ENCODE measurements around the gene TBC1D14. TPM values are rescaled to one million over a fixed set of nuclear protein-coding genes. Genes with fewer than 3 reads are reported as not detected.
A peak's percentile ranks its signal among the peaks of the same experiment; 100 is the strongest.

TBC1D14 gene
- total RNA-seq, 2 experiments from 2014 or later: 37.1 to 37.3 TPM

- H3K27me3 Mint-ChIP-seq: no peaks in the 10 kb centered on the region
- intact Hi-C loops (cut with micrococcal nuclease): no loop called here
- ChIA-PET CTCF (interaction anchor here (1.0 to 2.9 kb wide), 2 partner anchors 12 to 381 kb away, joined by 3 to 10 read pairs; partner anchors contain the start of gene TADA2B), POLR2A (interaction anchor here (1.0 to 3.5 kb wide), 3 partner anchors 11 to 13 kb away, joined by 6 to 22 read pairs (median 7); partner anchors contain the start of genes GRPEL1 and TADA2B)
- no peak overlapping the region for H3K4me3 Mint-ChIP-seq
- H3K27ac Mint-ChIP-seq: no peak overlapping the region
- peaks cover 22% of the 10 kb centered on the region for H3K36me3 Mint-ChIP-seq
- peaks cover 15% of the 10 kb centered on the region for H3K4me1 Mint-ChIP-seq (ENCODE audit: low read depth)
- no peaks in the 10 kb centered on the region for H3K9me3 Mint-ChIP-seq
- no peak for DNase-seq
Measured at GRCh38 chr4:7055990-7056325, 146.3 kb downstream of the TBC1D14 start.

GRCh38 chr4:7058792-7059191, 149.2 kb downstream of the TBC1D14 start:
- Mint-ChIP-seq H3K4me3 (no peak overlapping the region), H3K36me3 (peaks cover 47% of the 10 kb centered on the region), H3K4me1 (ENCODE audit: low read depth) (peaks cover 8% of the 10 kb centered on the region), H3K27ac (no peak overlapping the region), H3K9me3 (no peaks in the 10 kb centered on the region), H3K27me3 (no peaks in the 10 kb centered on the region)
- DNase-seq: no peak
- intact Hi-C loops (cut with micrococcal nuclease): no loop called here
- POLR2A ChIA-PET: interaction anchor here (1.2 kb wide), 1 partner anchor 9 kb away, joined by 4 read pairs; the partner anchor contains the start of gene GRPEL1
- CTCF ChIA-PET: interaction anchor here (0.7 to 2.2 kb wide), 2 partner anchors 12 to 16 kb away, joined by 3 to 10 read pairs; a partner anchor contains a TSS

DNA sequence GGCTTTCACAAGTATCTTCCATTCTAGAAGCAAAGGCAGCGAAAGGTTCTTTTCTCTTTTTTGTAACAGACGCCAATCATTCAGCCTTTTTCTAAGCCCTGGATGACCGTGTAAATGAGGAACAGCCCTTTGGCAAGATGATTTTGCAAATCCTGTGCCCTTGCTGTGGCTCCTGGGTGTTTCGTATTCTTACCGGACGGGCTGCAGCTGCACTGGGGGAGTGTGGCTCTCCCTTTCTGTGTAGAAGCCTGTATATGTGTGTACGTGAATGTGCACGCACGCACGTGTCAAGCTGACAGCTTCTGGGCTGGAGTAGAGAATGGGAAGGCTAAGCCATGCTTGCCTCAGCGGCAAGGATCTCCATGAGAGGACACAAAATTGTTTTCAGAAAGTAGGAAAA, 150.0 kb downstream of the TBC1D14 start:
- POLR2A ChIA-PET: interaction anchor here (1.2 kb wide), 1 partner anchor 8 kb away, joined by 4 read pairs; the partner anchor contains the start of gene GRPEL1
- peaks cover 43% of the 10 kb centered on the region for H3K36me3 Mint-ChIP-seq
- H3K27ac Mint-ChIP-seq: no peak overlapping the region
- CTCF ChIA-PET: interaction anchor here (2.2 kb wide), 1 partner anchor 11 kb away, joined by 10 read pairs; no protein-coding TSS in a partner anchor
- no peaks in the 10 kb centered on the region for H3K27me3 Mint-ChIP-seq
- H3K4me1 Mint-ChIP-seq (ENCODE audit: low read depth): peaks cover 14% of the 10 kb centered on the region
- no peak overlapping the region for H3K4me3 Mint-ChIP-seq
- no peaks in the 10 kb centered on the region for H3K9me3 Mint-ChIP-seq
- intact Hi-C loops (cut with micrococcal nuclease): loop anchor here (10.0 kb wide), 1 partner anchor 915 kb away; no protein-coding TSS in a partner anchor
- no peak for DNase-seq

- no peak overlapping the region for H3K4me3 Mint-ChIP-seq
- no peak for DNase-seq
- H3K36me3 Mint-ChIP-seq: peaks cover 45% of the 10 kb centered on the region
- H3K27me3 Mint-ChIP-seq: no peaks in the 10 kb centered on the region
- no peaks in the 10 kb centered on the region for H3K9me3 Mint-ChIP-seq
- ChIA-PET POLR2A (no interaction called here), CTCF (interaction anchor here (1.0 to 2.7 kb wide), 3 partner anchors 11 to 340 kb away, joined by 3 to 13 read pairs (median 10); partner anchors contain the start of gene TADA2B)
- no peak overlapping the region for H3K27ac Mint-ChIP-seq
- intact Hi-C loops (cut with micrococcal nuclease): loop anchor here (10.0 kb wide), 1 partner anchor 914 kb away; no protein-coding TSS in a partner anchor
- peaks cover 22% of the 10 kb centered on the region for H3K4me1 Mint-ChIP-seq (ENCODE audit: low read depth)
Measured at GRCh38 chr4:7060346-7061150, 150.9 kb downstream of the TBC1D14 start.

- intact Hi-C loops (cut with micrococcal nuclease): loop anchor here (10.0 kb wide), 1 partner anchor 913 kb away; no protein-coding TSS in a partner anchor
- no peak for DNase-seq
- CTCF ChIA-PET: interaction anchor here (1.0 to 2.7 kb wide), 4 partner anchors 8 to 341 kb away, joined by 3 to 13 read pairs (median 8); partner anchors contain the start of gene TADA2B
- Mint-ChIP-seq H3K36me3 (peaks cover 48% of the 10 kb centered on the region), H3K9me3 (no peaks in the 10 kb centered on the region), H3K4me3 (no peak overlapping the region), H3K27me3 (no peaks in the 10 kb centered on the region), H3K27ac (no peak overlapping the region), H3K4me1 (ENCODE audit: low read depth) (peaks cover 34% of the 10 kb centered on the region)
- POLR2A ChIA-PET: interaction anchor here (0.7 to 1.7 kb wide), 6 partner anchors 8 to 64 kb away, joined by 3 to 7 read pairs (median 4); no protein-coding TSS in a partner anchor
Measured at GRCh38 chr4:7061815-7062214, 152.2 kb downstream of the TBC1D14 start.

GRCh38 chr4:7062816-7063215, 153.2 kb downstream of the TBC1D14 start:
- H3K27ac Mint-ChIP-seq: no peak overlapping the region
- H3K9me3 Mint-ChIP-seq: no peaks in the 10 kb centered on the region
- H3K4me3 Mint-ChIP-seq: no peak overlapping the region
- H3K27me3 Mint-ChIP-seq: no peaks in the 10 kb centered on the region
- ChIA-PET CTCF (interaction anchor here (1.1 to 2.7 kb wide), 4 partner anchors 8 to 40 kb away, joined by 3 to 13 read pairs (median 8); partner anchors contain the start of gene TADA2B), POLR2A (interaction anchor here (1.0 to 1.7 kb wide), 4 partner anchors 10 to 20 kb away, joined by 3 to 7 read pairs (median 3); a partner anchor contains a TSS)
- intact Hi-C loops (cut with micrococcal nuclease): loop anchor here (10.0 kb wide), 1 partner anchor 912 kb away; no protein-coding TSS in a partner anchor
- peaks cover 51% of the 10 kb centered on the region for H3K36me3 Mint-ChIP-seq
- DNase-seq: no peak
- H3K4me1 Mint-ChIP-seq (ENCODE audit: low read depth): peaks cover 38% of the 10 kb centered on the region

GRCh38 chr4:7063362-7063761, 153.7 kb downstream of the TBC1D14 start:
- no peaks in the 10 kb centered on the region for H3K27me3 Mint-ChIP-seq
- ChIA-PET CTCF (interaction anchor here (1.1 to 2.7 kb wide), 3 partner anchors 8 to 39 kb away, joined by 3 to 13 read pairs (median 12); partner anchors contain the start of gene TADA2B), POLR2A (interaction anchor here (1.4 to 1.7 kb wide), 2 partner anchors 18 to 21 kb away, joined by 3 to 7 read pairs; a partner anchor contains a TSS)
- no peak overlapping the region for H3K27ac Mint-ChIP-seq
- H3K4me1 Mint-ChIP-seq (ENCODE audit: low read depth): peaks cover 36% of the 10 kb centered on the region
- intact Hi-C loops (cut with micrococcal nuclease): loop anchor here (10.0 kb wide), 1 partner anchor 911 kb away; no protein-coding TSS in a partner anchor
- H3K4me3 Mint-ChIP-seq: no peak overlapping the region
- no peak for DNase-seq
- no peaks in the 10 kb centered on the region for H3K9me3 Mint-ChIP-seq
- peaks cover 52% of the 10 kb centered on the region for H3K36me3 Mint-ChIP-seq

GRCh38 chr4:7066006-7066405, 156.4 kb downstream of the TBC1D14 start:
- Mint-ChIP-seq H3K4me1 (ENCODE audit: low read depth) (peaks cover 47% of the 10 kb centered on the region), H3K36me3 (peaks cover 44% of the 10 kb centered on the region), H3K27ac (peak overlapping the region; percentile 72), H3K27me3 (peaks cover 2% of the 10 kb centered on the region), H3K4me3 (peak overlapping the region; percentile 95), H3K9me3 (no peaks in the 10 kb centered on the region)
- DNase-seq: no peak
- intact Hi-C loops (cut with micrococcal nuclease): loop anchor here (10.0 kb wide), 1 partner anchor 909 kb away; no protein-coding TSS in a partner anchor
- ChIA-PET CTCF (interaction anchor here (1.3 to 7.4 kb wide), 2 partner anchors 22 to 347 kb away, joined by 3 to 176 read pairs; partner anchors contain the start of gene TADA2B), POLR2A (interaction anchor here (0.6 to 7.5 kb wide), 5 partner anchors 10 to 157 kb away, joined by 3 to 106 read pairs (median 11); partner anchors contain the start of gene TADA2B)

DNA sequence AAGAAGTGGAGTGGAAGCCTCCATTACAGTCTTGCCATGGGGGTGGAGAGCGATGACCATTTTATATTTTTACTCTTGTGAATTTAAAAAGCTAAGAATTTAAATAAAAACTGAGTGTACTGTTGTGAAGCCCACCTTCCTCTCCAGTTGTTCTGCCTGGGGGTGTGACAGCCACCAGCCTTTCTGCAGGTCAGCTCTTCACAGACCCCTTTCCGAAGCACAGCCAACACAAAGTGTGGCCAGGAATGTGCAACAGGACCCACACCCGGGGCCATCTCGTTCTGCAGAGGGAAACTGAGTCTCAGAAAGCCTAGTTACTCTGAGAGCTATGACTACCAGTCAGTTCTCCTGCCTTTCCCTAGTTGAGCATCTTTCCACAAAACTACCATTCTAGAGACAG, 156.9 kb downstream of the TBC1D14 start:
- intact Hi-C loops (cut with micrococcal nuclease): loop anchor here (10.0 kb wide), 1 partner anchor 908 kb away; no protein-coding TSS in a partner anchor
- peaks cover 47% of the 10 kb centered on the region for H3K4me1 Mint-ChIP-seq (ENCODE audit: low read depth)
- no peak for DNase-seq

GRCh38 chr4:7067126-7067451, 157.5 kb downstream of the TBC1D14 start:
- POLR2A ChIA-PET: interaction anchor here (0.7 to 7.5 kb wide), 16 partner anchors 8 to 427 kb away, joined by 3 to 106 read pairs (median 7); partner anchors contain the start of genes MRFAP1 and TADA2B
- DNase-seq: no peak
- H3K9me3 Mint-ChIP-seq: no peaks in the 10 kb centered on the region
- peaks cover 47% of the 10 kb centered on the region for H3K4me1 Mint-ChIP-seq (ENCODE audit: low read depth)
- H3K27ac Mint-ChIP-seq: peak overlapping the region; percentile 72
- intact Hi-C loops (cut with micrococcal nuclease): loop anchor here (10.0 kb wide), 1 partner anchor 908 kb away; no protein-coding TSS in a partner anchor
- peaks cover 33% of the 10 kb centered on the region for H3K36me3 Mint-ChIP-seq
- peak overlapping the region; percentile 95 for H3K4me3 Mint-ChIP-seq
- peaks cover 2% of the 10 kb centered on the region for H3K27me3 Mint-ChIP-seq
- CTCF ChIA-PET: interaction anchor here (0.7 to 7.4 kb wide), 8 partner anchors 12 to 348 kb away, joined by 3 to 176 read pairs (median 16); partner anchors contain the start of genes BLOC1S4 and TADA2B

More for the DNA sequence above, 156.9 kb downstream of the TBC1D14 start:
- Mint-ChIP-seq H3K27ac (peak overlapping the region; percentile 72), H3K9me3 (no peaks in the 10 kb centered on the region), H3K36me3 (peaks cover 39% of the 10 kb centered on the region), H3K27me3 (peaks cover 2% of the 10 kb centered on the region), H3K4me3 (peak overlapping the region; percentile 95)
- ChIA-PET POLR2A (interaction anchor here (1.2 to 7.5 kb wide), 7 partner anchors 11 to 426 kb away, joined by 3 to 106 read pairs (median 11); partner anchors contain the start of genes MRFAP1 and TADA2B), CTCF (interaction anchor here (1.3 to 7.4 kb wide), 3 partner anchors 12 to 348 kb away, joined by 3 to 176 read pairs (median 11); partner anchors contain the start of gene TADA2B)

Data from activated CD4-positive, alpha-beta memory T cell treated with anti-CD3 and anti-CD28 coated beads for 36 hours (primary cell).